ENCODE results near the gene DGAT2.

DGAT2 gene

DNA sequence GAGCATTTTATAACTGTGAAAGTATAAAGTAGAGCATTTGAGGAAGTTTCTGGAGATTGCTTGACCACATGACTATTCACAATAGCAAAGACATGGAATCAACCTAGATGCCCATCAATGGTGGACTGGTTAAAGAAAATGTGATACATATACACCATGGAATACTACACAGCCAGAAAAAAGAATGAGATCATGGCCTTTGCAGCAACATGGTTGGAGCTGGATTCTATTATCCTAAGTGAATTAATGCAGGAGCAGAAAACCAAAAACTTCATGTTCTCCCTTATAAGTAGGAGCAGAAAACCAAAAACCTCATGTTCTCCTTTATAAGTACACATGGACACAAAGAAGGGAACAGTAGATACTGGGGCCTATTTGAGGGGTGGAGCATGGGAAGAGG is 76.7 kb downstream of the DGAT2 start:
- H3F3A ChIP-seq (ENCODE audit: insufficient read depth, low read length) = no peaks in the 10 kb centered on the region

DNA sequence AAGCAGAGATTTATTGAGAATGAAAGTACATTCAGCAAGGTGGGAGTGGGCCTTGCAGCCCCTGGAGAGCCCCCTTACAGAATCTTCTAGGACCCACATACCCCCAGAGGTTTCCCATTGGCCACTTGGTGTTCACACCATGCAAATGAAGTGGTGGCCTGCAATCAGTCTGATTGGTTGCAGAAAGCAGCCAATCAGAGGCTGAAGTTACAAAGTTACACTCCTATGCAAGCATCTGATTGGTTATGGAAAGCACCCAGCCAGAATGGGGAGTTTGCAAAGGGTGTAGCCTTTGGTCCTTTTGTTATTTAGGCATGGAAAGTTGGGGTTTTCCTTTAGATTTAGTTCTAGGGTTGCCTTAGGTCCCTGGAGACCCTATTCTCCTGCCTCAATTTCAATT is 81.3 kb downstream of the DGAT2 start:
- H4K20me1 ChIP-seq (ENCODE audit: insufficient read depth, low read length) = no peaks in the 10 kb centered on the region
- peaks cover 11% of the 10 kb centered on the region for H3K4me1 ChIP-seq (ENCODE audit: insufficient read depth, low read length, severe bottlenecking)
- TF ChIP-seq, protein P1, sequence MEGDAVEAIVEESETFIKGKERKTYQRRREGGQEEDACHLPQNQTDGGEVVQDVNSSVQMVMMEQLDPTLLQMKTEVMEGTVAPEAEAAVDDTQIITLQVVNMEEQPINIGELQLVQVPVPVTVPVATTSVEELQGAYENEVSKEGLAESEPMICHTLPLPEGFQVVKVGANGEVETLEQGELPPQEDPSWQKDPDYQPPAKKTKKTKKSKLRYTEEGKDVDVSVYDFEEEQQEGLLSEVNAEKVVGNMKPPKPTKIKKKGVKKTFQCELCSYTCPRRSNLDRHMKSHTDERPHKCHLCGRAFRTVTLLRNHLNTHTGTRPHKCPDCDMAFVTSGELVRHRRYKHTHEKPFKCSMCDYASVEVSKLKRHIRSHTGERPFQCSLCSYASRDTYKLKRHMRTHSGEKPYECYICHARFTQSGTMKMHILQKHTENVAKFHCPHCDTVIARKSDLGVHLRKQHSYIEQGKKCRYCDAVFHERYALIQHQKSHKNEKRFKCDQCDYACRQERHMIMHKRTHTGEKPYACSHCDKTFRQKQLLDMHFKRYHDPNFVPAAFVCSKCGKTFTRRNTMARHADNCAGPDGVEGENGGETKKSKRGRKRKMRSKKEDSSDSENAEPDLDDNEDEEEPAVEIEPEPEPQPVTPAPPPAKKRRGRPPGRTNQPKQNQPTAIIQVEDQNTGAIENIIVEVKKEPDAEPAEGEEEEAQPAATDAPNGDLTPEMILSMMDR (IDR thresholded peaks at IDR 0.05; ENCODE audit: low read length) = no peak
- no peak for TF ChIP-seq EZH2 (IDR thresholded peaks at IDR 0.05; ENCODE audit: borderline replicate concordance, low read length)
- no peaks in the 10 kb centered on the region for H3F3A ChIP-seq (ENCODE audit: insufficient read depth, low read length)
- no peaks in the 10 kb centered on the region for H3K9me2 ChIP-seq (ENCODE audit: low read depth, low read length)
- no peak overlapping the region for H3K4me3 ChIP-seq (ENCODE audit: low read depth, low read length, poor library complexity, severe bottlenecking)
- H3K79me2 ChIP-seq (ENCODE audit: insufficient read depth, low read length) = peaks cover 50% of the 10 kb centered on the region
- H3K27me3 ChIP-seq (ENCODE audit: insufficient read depth, low read length) = no peaks in the 10 kb centered on the region
- H3K9ac ChIP-seq (ENCODE audit: low read length) = no peak overlapping the region
- no peak overlapping the region for H2AFZ ChIP-seq (ENCODE audit: low read length)
- H3K27ac ChIP-seq (ENCODE audit: low read depth, low read length, poor library complexity, severe bottlenecking) = no peak overlapping the region
- H3K9me3 ChIP-seq (ENCODE audit: low read length) = no peaks in the 10 kb centered on the region; the same call in 1 of the 2 replicates
- peaks cover 24% of the 10 kb centered on the region for H3K36me3 ChIP-seq (ENCODE audit: insufficient read depth, low read length)
- no peak overlapping the region for H3K4me2 ChIP-seq (ENCODE audit: low read length)

More for the DNA sequence above, 76.7 kb downstream of the DGAT2 start:
- no peak overlapping the region for H3K4me2 ChIP-seq (ENCODE audit: low read length)
- H3K79me2 ChIP-seq (ENCODE audit: insufficient read depth, low read length) = peaks cover 73% of the 10 kb centered on the region
- no peak overlapping the region for H2AFZ ChIP-seq (ENCODE audit: low read length)
- peaks cover 10% of the 10 kb centered on the region for H3K36me3 ChIP-seq (ENCODE audit: insufficient read depth, low read length)
- H3K4me3 ChIP-seq (ENCODE audit: low read depth, low read length, poor library complexity, severe bottlenecking) = no peak overlapping the region
- H3K9ac ChIP-seq (ENCODE audit: low read length) = no peak overlapping the region
- H3K27ac ChIP-seq (ENCODE audit: low read depth, low read length, poor library complexity, severe bottlenecking) = no peak overlapping the region
- no peaks in the 10 kb centered on the region for H4K20me1 ChIP-seq (ENCODE audit: insufficient read depth, low read length)
- no peaks in the 10 kb centered on the region for H3K27me3 ChIP-seq (ENCODE audit: insufficient read depth, low read length)
- no peak for TF ChIP-seq EZH2 (IDR thresholded peaks at IDR 0.05; ENCODE audit: borderline replicate concordance, low read length)
- TF ChIP-seq, protein P1 (IDR thresholded peaks at IDR 0.05; ENCODE audit: low read length) = no peak
- no peaks in the 10 kb centered on the region for H3K9me2 ChIP-seq (ENCODE audit: low read depth, low read length)
- peaks cover 8% of the 10 kb centered on the region for H3K4me1 ChIP-seq (ENCODE audit: insufficient read depth, low read length, severe bottlenecking)
- no peaks in the 10 kb centered on the region; the same call in 1 of the 2 replicates for H3K9me3 ChIP-seq (ENCODE audit: low read length)

DNA sequence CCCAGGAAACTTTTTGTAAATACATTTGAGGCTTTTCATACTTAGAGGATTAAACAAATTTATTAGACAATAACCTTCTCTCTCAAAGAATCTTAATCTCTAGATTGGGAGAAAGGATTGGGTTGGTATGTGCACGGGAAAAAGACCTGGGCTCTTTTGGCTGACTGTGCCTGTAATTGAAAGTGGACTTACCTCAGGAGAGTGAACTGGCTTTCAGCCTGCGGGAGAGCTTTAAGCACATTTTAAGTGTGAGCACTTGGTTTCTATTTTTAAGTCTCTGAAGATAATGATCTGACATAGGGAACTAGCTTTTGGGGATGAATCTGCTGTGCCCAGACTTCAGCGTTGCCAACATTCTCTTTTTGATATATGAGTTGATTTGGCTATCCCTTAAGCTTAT is 82.2 kb downstream of the DGAT2 start:
- Histone ChIP-seq H3K4me2 (ENCODE audit: low read length) (no peak overlapping the region), H3K9me3 (ENCODE audit: low read length) (no peaks in the 10 kb centered on the region; the same call in 1 of the 2 replicates), H4K20me1 (ENCODE audit: insufficient read depth, low read length) (no peaks in the 10 kb centered on the region), H2AFZ (ENCODE audit: low read length) (no peak overlapping the region), H3K9ac (ENCODE audit: low read length) (no peak overlapping the region), H3K79me2 (ENCODE audit: insufficient read depth, low read length) (peaks cover 41% of the 10 kb centered on the region), H3K27me3 (ENCODE audit: insufficient read depth, low read length) (no peaks in the 10 kb centered on the region), H3K4me3 (ENCODE audit: low read depth, low read length, poor library complexity, severe bottlenecking) (no peak overlapping the region), H3F3A (ENCODE audit: insufficient read depth, low read length) (no peaks in the 10 kb centered on the region), H3K4me1 (ENCODE audit: insufficient read depth, low read length, severe bottlenecking) (peaks cover 11% of the 10 kb centered on the region), H3K27ac (ENCODE audit: low read depth, low read length, poor library complexity, severe bottlenecking) (no peak overlapping the region), H3K9me2 (ENCODE audit: low read depth, low read length) (no peaks in the 10 kb centered on the region), H3K36me3 (ENCODE audit: insufficient read depth, low read length) (peaks cover 17% of the 10 kb centered on the region)
- TF ChIP-seq, protein P1 (IDR thresholded peaks at IDR 0.05; ENCODE audit: low read length) = no peak
- no peak for TF ChIP-seq EZH2 (IDR thresholded peaks at IDR 0.05; ENCODE audit: borderline replicate concordance, low read length)

Data from OCI-LY1 (cell line).